ENCODE results near the gene ZNF592. TPM values are rescaled to one million over a fixed set of nuclear protein-coding genes. Genes with fewer than 3 reads are reported as not detected.
A peak's percentile ranks its signal among the peaks of the same experiment; 100 is the strongest.
"Not testable (repeated sequence)": the region's sequence is repeated elsewhere in the genome, so short reads cannot be mapped to it uniquely, and the experiment has no call there.

ZNF592 gene
- total RNA-seq, 1 donor from 2014 or later, result 29.3 TPM

DNA sequence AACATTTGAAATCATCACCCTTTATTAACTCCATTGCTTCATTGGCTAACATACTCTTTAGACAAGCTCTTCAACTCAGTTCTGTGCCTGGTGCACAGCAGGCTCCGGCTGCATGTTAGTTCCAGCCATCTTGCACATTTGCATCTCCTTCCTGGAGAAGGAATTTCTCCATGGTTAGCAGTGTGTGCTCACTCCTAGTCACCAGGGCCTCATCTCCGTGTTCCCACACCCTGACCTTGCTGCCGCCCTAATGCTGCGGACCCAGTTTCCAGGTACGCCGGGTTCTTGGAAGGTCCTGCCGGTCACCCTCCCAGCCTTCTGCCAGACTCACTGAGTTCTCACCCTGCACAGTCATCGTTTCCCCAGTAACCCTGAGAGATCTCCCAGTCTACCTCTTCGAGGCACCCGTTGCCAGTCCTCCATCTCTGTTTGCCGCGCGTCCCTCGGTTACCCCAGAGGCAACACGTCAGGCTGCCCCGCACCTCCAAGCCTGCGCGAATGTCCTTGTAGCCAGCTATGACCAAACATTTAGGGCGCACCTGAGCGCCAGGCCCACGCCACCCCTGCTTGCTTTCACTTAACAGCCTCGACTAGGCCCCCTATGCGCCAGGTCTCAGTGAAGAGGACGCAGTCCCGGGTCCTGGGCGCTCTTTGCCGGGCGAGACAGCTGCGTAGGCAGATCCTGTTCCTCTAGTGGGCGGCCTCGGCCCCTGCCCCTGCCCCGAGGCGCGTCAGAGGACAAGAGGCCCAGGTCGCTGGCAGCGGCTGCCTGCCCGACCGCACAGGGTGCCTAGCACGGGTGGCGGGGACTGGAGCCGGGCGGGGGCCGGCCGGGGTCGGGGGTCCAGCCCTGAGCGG is 747 bp upstream of the ZNF592 start:
- peak; percentile 68 for DNase-seq (ENCODE audit: low spot score)

DNA sequence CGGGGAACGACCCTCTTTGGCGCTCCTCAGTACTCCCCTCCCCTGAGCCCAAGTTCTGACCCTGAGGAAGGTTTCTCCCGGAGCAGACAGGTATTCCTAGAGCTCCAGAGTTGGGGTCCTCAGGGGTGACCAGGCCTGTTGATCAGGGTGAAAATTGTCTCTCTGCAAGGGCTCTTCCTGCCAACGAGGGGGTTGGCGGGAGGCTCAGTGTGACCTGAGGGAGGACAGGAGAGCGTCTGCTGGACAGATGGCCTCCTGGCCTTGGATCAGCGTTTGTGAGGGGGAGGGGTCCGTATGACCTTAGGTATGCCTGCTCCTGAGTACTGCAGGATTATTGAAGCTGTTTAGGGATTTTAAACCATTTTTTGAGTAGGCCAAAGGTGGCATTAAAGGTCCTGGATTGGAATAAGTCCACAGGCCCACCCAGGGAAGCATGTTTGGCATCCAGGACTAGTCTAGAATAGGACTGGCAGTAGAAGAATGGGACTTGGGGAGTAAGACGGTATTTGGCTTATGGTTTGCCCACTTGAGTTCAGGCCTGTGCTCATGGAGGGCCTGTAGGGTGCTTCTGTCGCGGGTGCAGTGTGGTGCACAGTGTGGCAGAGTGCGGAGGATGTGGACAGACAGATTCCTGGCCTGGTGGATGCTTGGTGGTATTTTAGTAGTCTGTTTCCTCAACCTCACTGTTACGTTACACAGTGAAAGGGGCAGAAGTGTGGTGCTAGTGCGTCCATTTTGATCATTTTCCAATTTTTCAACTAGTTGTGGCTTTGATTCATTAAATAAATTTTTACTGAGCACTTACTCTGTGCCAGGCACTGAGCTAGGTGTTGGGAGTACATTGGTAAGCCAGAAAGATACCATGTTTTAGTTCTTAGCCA is 959 bp downstream of the ZNF592 start:
- DNase-seq (ENCODE audit: low spot score), result peak; percentile 15

DNA sequence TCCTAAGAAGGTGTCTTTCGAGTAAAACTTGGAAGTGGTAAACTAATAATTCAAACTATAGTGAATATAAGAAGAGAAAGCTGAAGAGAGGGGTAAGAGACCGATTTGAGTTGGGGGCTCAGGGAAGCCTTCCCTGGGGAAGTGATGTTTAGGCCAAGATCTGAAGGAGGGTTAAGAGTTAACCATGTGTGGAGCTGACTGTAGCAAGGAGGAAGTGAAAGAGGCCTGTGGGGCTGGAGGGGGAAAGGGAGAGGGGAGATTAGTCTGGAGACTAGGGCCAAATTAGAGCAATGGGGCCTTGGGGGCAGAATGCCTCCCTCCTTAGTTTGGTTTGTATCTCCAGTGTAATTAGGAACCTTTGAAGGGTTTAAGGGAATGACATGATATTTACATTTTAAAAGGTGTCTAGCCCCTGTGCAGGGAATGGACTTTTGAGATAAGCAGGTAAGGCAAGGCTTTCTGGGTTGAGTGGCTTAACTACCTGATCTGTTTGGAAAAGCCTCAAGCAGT is 2.2 kb downstream of the ZNF592 start:
- DNase-seq (ENCODE audit: low spot score), result no peak

DNA sequence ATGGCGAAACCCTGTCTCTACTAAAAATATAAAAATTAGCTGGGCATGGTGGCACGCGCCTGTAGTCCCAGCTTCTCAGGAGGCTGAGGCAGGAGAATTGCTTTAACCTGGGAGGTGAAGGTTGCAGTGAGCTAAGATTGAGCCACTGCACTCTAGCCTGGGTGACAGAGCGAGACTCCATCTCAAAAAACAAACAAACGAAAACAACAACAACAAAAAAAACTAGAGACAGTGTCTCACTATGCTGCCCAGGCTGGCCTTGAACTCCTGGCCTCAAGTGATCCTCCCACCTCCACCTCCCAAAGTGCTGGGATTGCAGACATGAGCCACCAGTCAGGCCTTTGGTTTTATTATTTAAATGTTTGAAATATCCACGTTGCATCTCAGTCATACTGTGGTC is 3.3 kb downstream of the ZNF592 start:
- not testable (repeated sequence) for DNase-seq (ENCODE audit: low spot score)

DNA sequence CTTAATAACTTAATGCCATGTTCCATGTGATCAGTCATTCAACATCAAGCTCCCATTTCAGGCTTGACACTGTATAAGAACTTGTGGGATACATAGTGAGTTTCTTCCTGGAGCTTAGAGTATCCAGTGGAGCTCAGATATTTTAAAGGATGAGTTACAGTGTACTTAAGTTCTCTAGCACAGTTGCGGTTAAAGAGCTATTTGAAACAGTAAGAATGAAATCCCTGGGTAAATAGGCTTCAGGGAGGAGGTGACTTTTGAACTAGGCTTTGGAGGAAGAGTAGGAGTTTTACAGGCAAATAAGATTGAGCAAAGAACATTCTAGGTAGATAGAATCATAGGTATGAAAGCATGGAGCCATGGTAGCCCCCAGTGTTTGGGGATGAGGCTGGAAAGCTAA is 3.8 kb downstream of the ZNF592 start:
- DNase-seq (ENCODE audit: low spot score), result no peak

DNA sequence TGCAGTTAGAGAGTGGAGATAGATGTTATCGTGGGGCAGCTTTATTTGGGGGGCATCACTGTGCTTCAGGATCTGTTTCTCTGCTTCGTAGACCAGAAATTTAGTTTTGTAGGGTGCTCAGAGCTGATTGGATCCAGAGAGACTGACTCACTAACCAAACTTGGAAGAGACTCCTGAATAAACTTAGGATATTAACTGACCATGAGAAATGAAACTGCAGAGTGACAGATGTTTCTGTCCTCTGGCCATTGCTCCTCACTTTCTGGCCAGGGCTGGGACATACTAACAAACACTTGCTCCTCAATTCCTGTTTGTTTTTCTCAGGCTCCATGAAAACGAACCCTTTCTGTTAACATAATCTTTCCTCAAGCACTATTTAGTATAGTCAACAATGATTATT is 4.3 kb downstream of the ZNF592 start:
- DNase-seq (ENCODE audit: low spot score), result no peak

DNA sequence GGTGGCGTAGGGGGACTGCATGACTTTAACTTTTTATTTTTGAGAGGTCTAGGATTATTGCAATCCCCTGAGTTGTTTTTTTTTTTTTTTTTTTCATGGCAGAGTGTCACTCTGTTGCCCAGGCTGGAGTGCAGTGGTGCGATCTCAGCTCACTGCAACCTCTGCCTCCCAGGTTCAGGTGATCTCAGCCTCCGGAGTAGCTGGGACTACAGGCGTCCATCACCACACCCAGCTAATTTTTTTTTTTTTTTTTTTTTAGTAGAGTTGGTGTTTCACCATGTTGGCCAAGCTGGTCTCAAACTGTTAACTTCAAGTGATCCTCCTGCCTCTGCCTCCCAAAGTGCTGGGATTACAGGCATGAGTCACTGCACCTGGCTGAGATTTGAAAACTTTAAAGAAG is 6.5 kb downstream of the ZNF592 start:
- not testable (repeated sequence) for DNase-seq (ENCODE audit: low spot score)

DNA sequence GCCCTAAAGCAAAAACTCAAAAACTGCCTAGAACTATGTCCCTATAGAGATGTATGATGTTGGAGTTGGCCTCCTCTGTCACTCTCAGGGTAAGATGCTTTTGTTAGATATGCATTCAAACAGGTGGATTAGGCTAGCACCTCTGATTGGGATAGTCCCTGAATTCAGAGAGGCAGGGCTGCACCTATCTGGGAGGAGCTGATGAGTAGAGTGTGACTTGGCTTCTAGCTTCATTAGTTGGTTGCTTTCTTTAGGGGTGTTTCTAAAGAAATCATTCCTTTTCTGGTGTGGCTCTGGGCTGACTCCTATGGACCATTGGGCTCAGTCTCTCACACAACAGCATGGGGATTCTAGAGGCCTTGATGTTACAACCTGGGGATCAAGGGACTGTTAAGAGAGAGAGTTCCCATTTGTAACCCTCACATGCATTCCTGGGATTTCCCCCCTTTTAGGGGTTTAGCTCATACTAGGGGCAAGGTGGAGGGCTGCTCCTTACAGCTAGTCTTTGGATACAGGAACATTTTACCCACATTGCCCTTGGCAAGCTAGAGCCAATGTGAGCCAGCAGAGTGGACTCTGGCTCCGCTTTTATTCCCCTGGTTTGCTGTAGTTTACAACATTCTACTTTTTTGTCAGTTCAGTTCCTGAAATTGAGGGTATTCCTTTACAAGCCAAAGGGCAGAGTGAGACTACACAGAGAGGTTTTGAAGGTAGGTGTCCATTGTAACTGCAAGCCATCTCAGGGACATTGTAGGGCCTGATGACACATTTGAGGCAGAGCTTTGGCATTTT is 7.5 kb downstream of the ZNF592 start:
- DNase-seq (ENCODE audit: low spot score), result no peak

DNA sequence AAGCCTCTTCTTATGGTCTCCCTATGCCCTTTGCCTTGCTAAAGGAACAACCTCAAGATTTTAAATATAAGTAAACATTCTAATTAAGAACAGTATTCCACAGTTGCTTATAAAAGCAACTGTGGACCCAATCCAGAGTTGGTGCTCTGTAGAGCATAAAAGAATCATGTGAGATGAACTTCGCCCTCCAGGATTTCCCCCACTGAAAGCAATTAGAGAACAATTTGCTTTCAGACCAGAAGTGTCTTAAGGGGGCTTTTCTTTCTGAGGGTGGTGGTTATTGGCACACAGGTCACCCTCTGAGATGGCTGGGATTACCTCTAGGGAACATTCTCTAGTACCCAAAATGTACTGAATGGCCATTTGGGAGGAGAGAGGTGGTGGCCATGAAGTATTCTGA is 10.6 kb downstream of the ZNF592 start:
- no peak for DNase-seq (ENCODE audit: low spot score)

DNA sequence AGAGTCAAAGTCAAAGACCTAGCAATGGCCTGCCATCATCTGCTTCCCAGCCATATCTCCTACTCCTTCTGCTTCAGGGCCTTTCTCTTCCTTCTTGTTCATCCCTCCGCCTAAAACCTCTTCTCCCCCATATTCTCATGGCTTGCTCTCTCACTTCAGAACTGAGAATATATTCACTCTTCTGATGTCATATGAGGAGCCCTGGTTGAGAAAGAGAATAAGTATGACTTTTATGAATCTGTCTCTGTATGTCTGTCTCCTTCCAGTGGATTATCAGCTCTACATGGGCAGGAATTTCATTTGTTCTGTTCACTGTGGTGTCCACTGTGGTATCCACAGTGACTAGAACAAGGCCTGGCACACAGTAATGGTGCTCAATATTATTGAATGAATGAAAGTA is 11.8 kb downstream of the ZNF592 start:
- DNase-seq (ENCODE audit: low spot score), result no peak

DNA sequence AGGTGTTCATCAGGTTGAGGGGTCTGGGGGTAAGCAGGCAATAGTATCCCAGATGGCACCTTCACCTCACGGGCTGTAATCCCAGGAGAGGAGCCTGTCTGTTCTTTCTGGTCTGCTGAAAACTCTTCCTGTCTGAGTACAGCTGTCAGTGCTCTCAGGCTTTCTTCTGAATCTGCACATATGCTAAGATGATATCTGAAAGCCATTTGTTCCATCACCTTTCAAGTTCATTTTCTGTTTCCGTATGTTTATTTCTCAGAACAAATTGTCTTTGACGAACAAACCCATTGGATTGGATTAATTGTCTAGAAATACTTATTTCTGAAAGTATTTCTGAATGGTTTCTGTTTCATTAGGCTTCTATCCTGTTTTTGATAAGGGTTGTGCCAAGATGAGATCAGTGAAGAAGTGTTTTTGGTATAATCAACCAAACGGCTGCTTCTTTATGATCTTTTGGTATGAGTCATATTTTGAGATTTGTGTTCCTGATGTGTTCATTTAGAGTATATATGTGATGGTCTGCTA is 13.3 kb downstream of the ZNF592 start:
- no peak for DNase-seq (ENCODE audit: low spot score)

DNA sequence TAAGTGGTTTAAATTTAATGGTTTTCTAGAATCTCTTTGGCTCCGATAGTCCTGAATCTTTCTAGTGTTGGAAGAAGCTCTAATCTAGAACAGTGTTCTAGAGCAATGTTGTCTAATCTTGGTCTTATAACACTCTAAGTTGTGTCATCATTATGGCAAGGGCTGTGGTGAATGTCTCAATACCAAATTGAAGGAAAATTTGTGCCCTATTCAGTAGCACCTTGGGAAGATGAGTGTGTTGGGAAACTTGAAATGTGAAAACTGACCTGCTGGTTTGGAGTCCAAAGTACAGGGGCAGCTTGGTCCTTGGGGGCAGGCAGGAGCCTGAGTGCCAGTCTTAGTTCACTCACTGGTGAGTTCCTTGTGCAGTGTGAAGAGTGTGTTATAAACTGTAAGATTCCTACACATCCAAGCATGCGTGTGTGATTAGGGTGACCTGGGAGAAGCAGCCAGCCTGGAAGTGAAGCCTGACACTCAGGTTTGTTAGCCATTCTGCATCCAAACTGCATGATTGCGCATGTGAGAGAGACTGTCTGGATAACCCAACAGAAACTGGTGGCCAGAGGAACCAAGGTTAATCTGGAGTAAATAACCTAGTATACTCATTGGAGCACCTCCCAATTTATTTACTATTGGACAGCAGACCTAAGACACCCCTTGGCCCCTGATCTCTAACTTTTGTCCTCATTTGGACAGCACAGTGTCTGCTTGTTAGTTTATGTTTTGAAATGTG is 14.6 kb downstream of the ZNF592 start:
- DNase-seq (ENCODE audit: low spot score), result no peak

DNA sequence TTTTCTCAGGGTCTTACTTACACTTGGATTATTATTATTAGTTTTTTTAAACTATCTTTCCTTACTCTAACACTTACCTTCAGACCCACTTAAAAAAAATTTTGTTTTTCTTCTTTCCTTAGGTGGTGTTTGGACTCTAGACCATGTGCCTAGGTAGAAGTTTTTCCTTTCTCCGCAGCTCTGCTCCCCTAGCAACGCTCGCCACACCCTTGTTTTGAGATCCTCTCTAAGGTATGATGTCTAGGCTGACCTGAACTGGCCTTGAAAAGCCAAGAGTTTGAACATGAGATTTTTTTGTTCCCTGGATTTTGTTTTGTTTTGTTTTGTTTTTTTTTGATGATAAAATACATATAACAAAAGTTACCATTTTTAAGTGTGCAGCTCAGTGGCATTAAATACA is 16.2 kb downstream of the ZNF592 start:
- DNase-seq (ENCODE audit: low spot score), result no peak

DNA sequence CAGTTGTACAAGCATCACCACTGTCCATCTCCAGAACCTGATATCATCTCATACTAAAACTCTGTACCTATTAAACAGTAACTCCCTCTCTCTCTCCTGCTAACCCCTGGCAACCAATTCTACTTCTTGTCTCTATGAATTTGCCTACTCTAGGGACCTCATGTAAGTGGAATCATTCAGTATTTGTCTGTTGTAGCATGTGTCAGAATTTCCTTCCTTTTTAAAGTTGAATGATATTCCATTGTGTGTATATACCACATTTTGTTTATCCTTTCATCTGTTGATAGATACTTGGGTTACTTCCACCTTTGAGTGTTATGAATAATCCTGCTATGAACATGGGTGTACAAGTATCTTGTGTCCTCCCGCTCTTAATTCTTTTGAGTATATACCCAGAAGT is 16.6 kb downstream of the ZNF592 start:
- no peak for DNase-seq (ENCODE audit: low spot score)

DNA sequence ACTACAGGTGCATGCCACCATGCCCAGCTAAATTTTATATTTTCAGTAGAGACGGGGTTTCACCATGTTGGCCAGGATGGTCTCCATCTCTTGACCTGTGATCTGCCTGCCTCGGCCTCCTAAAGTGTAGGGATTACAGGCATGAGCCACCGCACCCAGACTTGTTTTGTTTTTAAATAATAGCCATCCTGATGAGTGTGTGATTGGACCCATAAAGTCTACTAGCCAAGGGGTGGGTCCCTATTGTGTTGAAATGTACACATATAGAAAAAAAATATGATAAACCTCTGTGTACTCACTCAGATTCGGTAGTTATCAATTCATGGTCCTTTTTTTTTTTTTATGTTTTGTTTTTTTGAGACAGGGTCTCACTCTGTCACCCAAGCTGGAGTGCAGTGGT is 17.3 kb downstream of the ZNF592 start:
- DNase-seq (ENCODE audit: low spot score), result no peak

DNA sequence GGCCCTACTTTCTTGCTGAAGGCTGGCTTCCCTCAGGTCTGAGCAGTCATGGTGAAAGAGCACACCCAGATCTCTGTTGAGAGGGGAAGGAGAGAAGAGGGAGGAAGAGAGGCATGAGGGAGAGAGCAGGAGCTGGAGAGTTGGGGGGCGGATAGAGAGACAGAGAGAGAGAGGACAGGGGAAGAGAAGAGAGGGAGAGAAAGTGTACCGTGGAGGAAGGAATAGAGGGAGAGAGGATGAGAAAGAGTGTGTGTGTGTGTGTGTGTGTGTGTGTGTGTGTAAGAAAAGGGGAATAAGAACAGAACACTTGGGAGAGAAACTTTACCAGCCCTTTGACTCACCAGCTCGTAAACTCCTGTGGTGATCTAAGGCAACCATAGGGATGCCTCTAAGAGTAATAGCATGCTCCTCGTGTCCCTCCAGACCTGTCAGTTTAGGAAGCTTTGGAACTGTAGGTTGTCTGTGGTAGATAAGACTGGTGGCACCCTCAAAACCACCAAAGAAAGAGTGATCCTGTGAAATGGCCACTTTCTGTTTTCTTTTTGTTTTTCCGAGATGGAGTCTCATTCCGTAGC is 18.2 kb downstream of the ZNF592 start:
- DNase-seq (ENCODE audit: low spot score), result no peak

DNA sequence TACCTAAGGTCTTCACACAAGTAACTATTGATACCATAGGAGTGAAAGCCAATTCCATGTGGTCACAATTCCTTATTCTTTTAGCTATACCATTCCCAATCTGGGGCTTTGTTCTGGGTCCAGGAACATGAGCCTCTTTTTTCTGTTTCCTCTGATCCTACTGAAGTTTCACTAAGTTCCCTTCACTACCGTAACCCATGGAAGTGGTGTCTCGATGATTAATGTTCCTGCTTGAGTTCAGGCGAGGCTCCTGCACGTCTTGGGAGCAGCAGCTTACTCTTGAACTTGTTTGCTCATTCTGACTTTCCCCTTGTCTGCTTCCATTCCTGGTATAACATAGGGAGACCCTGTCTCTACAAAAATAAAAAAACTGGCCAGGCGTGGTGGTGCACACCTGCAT is 23.6 kb downstream of the ZNF592 start:
- DNase-seq (ENCODE audit: low spot score), result no peak

DNA sequence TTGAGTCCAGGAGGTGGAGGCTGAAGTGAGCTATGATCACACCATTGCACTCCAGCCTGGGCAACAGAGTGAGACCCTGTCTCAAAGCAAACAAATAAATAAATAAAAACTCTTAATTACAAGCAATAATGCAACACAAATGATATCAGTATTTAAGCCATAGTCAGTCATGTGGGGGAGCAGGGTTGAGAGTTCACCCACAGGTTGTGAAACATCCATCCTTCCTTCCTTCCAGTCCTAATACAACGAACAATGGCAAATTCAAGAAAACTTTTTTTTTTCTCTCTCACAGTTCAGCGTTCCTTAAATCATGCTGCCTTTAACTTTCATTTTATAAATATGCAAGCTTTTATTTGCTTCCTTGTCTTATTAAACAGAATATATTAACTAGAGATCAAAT is 24.1 kb downstream of the ZNF592 start:
- DNase-seq (ENCODE audit: low spot score), result no peak

DNA sequence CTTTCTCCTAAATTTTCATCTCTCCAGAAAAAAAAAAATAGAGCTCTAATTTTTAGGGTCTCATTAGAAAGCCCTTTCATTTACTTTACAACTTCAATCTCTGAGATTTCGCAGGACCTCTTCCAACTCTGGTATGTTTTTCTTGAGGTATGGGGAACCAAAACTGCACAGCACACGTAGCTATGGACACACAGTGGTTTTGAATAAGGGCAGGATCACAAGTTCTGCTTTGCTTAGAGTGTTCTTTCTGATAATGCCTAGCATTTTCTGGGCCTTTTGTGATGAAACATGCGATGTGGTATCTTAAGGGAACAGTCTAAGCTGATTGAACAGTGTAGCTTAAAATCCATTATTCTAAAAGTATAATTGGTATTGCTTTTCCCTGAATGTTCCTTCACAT is 25.3 kb downstream of the ZNF592 start:
- no peak for DNase-seq (ENCODE audit: low spot score)

DNA sequence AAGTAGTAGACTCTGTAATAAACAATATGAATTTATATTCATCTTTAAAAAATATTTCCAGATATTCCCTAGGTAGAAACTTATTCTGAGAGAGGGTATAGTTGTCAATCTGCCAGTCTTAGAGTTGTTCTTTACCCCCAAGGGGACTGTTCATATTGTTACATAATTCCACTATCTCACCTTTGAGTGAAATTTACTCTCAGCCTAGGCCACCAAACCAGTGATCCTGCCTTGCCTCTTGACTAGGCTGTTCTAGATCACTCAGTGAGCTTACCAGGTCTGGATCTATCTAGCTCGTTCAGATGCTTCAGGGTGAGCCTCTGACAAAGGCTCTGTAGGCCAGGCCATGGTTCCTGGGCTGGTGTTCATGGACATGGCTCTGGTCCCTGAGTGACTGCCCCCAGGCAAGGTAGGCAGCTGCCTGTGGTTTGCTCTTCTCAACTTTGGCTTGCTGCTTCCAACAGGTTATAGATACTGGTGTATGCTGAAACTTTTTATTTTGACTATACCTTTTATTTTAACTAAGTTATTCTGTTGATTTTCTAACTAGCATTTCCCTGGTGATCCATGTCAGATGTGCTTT is 27.6 kb downstream of the ZNF592 start:
- no peak for DNase-seq (ENCODE audit: low spot score)
